ENCODE data around the gene SCGB1A1.

DNA sequence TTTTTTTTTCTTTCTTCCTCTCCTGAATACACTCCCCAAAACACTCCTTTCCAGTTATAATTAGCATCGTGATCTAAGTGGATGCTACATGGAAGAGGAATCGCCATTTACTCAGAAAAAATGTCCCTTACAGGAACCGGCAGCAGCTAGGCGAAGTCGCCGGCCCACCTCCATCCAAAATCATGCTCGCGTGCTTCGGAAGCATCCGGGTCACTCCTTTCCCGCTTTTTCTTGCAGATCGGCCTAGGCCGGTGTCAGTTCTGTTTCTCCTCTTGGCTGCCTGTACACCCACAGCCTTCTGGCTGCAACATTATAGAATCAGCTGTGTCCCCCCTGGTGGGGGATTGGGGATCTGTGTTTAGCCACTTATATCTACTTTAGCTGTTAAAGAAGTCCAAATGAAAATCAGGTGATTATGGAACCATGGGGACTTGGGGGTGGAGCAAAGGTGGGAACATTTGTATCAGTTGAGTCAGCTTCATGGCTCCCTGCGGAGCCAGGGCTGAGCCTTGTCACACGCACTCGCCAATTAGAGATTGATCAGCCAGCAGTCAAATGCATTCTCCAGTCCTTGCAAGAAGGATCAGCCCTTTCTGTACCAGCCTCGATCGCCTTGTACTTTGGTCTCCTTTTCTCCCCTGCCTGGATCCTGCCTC lies 45.2 kb upstream of the SCGB1A1 start:
- TF ChIP-seq GATA2 (IDR thresholded peaks at IDR 0.05; ENCODE audit: low read depth, low read length): no peak
- no peak for TF ChIP-seq GATA3 (IDR thresholded peaks at IDR 0.05; ENCODE audit: low read depth, low read length)
